Right ventricle myocardium superior (tissue), 1 donor: Measurements from ENCODE around the gene SAA4. TPM values are rescaled to one million over a fixed set of nuclear protein-coding genes. Genes with fewer than 3 reads are reported as not detected.
"Not testable (repeated sequence)": the region's sequence is repeated elsewhere in the genome, so short reads cannot be mapped to it uniquely, and the experiment has no call there.

ENCODE experiments used
- ATAC-seq: fragments of 200-7000 bp; cut with Tn5 transposase; one replicate; pipeline ENCODE4 v1.9.1; 2020; ENCODE audit warnings: mild to moderate bottlenecking; ENCODE audit not compliant: poor library complexity
- DNase-seq: peaks from one replicate; pipeline ENCODE4 v3.0.0-alpha.2; 2020
- intact Hi-C: fragments of 100-400 bp; cut with DNase I; formaldehyde crosslinking; loops from one replicate; pipeline ENCODE4 v1.11.2; 2022
- total RNA-seq: library from RNA; stranded (reverse); fragmentation: NEBNext Ultra II Directional; extraction: Animal tissue kit (Norgen Biotek cat#: 25700); gene quantifications from one replicate; pipeline ENCODE4 v1.2.1, GENCODE V29; 2021
- donor health status: DM: no; HTN: yes; CAD: no; lungs with severe emphysema.

SAA4 gene
- total RNA-seq, 1 donor from 2014 or later = not detected

DNA sequence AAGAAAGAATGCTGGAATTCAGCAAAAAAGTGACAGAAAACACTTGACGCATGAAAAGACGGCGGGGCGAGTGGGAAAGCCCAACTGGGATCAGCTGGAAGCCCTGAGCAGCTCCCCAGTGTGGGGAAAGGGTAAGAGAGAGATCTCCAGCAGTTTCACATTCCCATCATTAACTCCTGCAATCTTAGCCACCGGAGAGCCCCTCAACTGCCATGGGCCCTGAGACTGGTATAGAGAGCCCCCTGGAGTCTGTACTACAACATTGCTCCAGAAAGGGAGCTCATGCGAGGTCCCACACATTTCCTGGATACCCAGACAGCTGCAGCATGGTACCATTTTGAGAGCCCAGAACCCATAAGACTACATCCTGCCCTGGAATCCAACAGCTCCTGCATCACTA is 32.9 kb downstream of the SAA4 start:
- DNase-seq (no peak), ATAC-seq (no peak)
- intact Hi-C loops = no loop called here

DNA sequence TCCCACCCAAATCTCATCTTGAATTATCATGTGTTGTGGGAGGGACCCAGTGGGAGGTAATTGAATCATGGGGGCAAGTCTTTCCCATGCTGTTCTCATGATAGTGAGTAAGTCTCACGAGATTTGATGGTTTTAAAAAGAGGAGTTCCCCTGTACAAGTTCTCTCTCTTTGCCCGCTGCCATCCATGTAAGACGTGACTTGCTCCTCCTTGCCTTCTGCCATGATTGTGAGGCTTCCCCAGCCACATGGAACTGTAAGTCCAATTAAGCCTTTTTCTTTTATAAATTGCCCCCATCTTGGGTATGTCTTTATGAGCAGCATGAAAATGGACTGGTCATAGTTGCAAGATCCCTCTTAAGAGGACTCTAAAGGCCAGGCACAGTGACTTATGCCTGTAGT is 38.9 kb downstream of the SAA4 start:
- intact Hi-C loops, DNase-seq, ATAC-seq: not testable (repeated sequence)

DNA sequence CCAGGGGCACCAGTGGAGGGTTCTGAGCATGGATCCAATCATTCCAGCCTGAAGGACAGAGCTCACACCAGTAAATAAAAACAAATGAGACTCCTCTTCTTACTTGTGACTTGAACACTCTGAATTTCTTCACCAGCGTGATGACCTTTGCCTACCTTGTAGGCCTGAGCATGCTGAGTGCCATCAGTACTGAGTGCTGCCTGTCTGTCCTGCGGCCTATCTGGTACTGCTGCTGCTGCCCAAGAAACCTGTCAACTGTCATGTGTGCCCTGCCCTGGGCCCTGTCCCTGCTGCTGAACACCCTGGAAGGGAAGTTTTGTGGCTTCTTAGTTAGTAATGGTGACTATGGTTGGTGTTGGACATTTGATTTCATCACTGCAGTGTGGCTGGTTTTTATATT is 40.1 kb downstream of the SAA4 start:
- DNase-seq (no peak), ATAC-seq (no peak)
- intact Hi-C loops = no loop called here

DNA sequence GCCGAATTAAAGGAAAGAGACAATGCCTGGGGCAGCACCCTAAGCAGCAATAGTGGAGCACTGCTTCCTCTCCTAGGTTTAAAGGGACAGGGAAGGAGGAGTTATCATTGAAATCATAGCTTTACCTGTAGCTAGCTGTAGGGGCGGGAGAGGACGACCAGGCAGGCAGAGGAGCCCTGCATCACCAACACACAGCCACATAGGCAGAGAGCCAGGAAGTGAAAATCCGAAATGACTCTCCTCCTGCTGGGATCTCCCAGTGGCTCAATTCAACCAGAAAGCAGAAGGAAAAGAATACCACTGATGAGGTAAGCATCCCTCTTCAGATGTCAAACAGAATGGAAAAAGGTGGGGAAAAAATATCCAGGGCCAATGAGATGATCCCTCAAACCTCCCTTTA is 43.6 kb downstream of the SAA4 start:
- ATAC-seq (no peak), DNase-seq (no peak)
- intact Hi-C loops = no loop called here

DNA sequence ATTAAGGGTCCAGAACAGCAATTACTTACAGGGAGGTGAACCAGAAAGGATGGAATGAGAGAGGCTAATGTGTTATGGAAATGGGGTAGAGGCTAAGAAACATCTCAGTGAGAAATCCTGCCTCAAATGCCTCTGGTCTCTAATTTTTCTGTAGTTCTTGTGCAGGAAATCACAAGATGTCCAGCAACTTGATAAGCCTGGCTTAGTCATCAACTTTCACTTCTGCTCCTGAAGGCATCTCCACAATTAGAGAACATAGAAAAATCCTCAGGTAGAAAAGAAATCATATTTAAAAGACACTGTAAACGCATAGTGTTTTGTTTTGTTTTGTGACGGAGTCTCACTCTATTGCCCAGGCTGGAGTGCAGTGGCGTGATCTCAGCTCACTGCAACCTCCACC is 45.2 kb downstream of the SAA4 start:
- intact Hi-C loops = no loop called here
- no peak for ATAC-seq
- DNase-seq = no peak

DNA sequence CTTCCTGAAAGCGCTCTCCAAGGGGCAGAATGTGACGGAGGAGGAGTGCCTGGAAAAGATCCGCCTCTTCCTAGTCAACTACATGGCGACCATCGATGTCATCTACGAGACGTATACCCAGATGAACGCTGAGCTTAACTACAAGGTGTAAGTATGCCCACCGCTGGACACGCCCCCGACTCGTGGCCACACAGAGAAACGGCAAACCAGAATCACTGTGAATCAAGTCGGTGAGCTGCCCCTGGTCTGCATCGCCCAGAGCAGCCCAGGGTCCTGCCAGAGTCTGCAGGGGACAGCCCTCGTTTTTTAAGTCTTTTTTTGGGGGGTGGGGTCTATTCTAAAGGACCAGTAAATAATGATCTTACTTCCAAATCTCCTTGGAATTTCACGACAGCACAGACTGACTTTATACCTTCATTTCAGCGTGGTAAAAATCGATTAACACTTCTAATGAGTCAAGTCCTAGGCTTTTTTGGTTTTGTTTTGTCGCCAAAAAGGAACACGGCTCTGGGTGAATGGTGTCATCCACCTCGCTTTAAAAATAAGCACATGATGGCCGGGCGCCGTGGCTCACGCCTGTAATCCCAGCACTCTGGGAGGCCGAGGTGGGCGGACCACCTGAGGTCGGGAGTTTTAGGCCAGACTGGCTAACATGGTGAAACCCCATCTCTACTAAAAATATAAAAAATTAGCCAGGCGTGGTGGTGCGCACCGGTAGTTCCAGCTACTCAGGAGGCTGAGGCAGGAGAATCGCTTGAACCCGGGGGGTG is 46.9 kb downstream of the SAA4 start:
- ATAC-seq, intact Hi-C loops, DNase-seq: not testable (repeated sequence)

DNA sequence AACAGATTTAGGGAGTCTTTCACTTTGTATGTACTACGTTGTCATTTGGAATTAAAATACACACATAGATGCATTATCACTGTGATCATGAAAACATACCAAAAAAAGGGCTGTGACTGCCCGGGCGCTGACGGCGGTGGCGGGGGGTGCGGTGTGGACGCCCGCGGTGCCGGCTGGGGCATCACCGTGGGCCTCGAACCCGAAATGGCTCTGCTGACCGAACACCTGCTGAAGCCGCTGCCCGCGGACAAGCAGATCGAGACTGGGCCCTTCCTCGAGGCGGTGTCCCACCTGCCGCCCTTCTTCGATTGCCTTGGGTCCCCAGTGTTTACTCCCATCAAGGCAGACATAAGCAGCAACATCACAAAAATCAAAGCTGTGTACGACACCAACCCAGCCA is 47.8 kb downstream of the SAA4 start:
- ATAC-seq (no peak), DNase-seq (no peak)
- intact Hi-C loops = no loop called here

Other genes with a start within 250 kb of the SAA4 start
- gene SERGEF, start 223.8 kb downstream of the SAA4 start, total RNA-seq = 14.7 TPM
- gene TPH1, start 190.5 kb downstream of the SAA4 start, total RNA-seq = 0.08 TPM
- gene SAAL1, start 130.7 kb downstream of the SAA4 start, total RNA-seq = 7.3 TPM
- not detected for gene MRGPRX3, start 104.2 kb downstream of the SAA4 start, total RNA-seq
- not detected for gene MRGPRX4, start 64.0 kb downstream of the SAA4 start, total RNA-seq
- gene SAA2, start 11.9 kb upstream of the SAA4 start, total RNA-seq = 1.3 TPM
- gene SAA1, start 29.5 kb upstream of the SAA4 start, total RNA-seq = 6.9 TPM
- gene HPS5, start 85.3 kb upstream of the SAA4 start, total RNA-seq = 11.4 TPM
- 24.4 TPM for gene GTF2H1, start 85.8 kb upstream of the SAA4 start, total RNA-seq
- 302 TPM for gene LDHA, start 157.8 kb upstream of the SAA4 start, total RNA-seq
- not detected for gene LDHC, start 175.5 kb upstream of the SAA4 start, total RNA-seq
- gene LDHAL6A, start 219.1 kb upstream of the SAA4 start, total RNA-seq = not detected